GM21619 (cell line): ENCODE data around the gene RPL15.
"Not testable (repeated sequence)": the region's sequence is repeated elsewhere in the genome, so short reads cannot be mapped to it uniquely, and the experiment has no call there.

ENCODE experiments used
- ATAC-seq: cut with Tn5 transposase; IDR thresholded peaks from one replicate; pipeline ENCODE4 v1.9.1; 2021; ENCODE audit not compliant: unreplicated experiment

The RPL15 gene

GRCh38 chr3:23916886-23917678 is at the start of gene RPL15, which contains the start of gene NKIRAS1:
Gene RPL15 (plus strand): TSS chr3:23917132. CDS start chr3:23917860, 728 bp downstream.
Gene NKIRAS1 (minus strand): TSS chr3:23916990. CDS start chr3:23910904, 6,086 bp downstream.
- peak; percentile 92 for ATAC-seq

DNA sequence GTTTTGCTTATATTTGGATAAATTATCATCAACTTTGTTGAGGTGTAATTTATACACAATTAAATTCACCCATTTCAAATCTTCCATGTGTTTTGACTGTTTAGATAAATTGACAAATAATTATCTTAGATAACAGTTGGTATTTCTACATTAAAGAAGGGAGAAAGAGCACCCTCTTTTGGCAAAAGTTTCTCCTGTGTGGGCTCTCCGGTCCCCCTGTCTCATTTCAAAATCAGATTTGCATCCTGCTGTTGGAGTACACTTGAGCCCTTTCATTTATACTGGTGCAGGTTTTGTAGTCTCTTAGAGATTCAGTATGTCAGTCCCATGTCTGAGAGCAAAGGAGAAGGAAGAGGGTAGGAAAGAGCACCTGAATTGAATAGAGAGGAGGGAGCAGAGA is 49.5 kb upstream of the RPL15 start:
- no peak for ATAC-seq

DNA sequence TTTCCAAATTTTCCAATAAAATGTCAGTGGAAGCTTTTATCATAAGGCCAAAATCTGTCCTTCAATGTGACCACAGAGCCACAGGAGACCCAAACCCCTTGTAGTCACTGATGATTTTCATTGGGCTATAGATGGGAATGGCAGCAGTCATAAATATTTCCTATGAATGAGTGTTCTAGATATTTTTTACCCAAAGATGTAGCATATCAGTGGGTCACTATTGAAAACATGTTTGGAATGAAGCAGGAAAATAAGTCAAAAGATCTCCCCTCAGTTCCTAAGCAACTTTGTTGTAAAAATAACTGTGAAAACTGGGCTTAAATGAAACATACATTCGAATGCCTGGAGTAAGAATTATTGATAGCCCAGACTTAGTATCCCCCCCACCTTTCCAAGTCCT is 49.1 kb upstream of the RPL15 start:
- ATAC-seq, result no peak

DNA sequence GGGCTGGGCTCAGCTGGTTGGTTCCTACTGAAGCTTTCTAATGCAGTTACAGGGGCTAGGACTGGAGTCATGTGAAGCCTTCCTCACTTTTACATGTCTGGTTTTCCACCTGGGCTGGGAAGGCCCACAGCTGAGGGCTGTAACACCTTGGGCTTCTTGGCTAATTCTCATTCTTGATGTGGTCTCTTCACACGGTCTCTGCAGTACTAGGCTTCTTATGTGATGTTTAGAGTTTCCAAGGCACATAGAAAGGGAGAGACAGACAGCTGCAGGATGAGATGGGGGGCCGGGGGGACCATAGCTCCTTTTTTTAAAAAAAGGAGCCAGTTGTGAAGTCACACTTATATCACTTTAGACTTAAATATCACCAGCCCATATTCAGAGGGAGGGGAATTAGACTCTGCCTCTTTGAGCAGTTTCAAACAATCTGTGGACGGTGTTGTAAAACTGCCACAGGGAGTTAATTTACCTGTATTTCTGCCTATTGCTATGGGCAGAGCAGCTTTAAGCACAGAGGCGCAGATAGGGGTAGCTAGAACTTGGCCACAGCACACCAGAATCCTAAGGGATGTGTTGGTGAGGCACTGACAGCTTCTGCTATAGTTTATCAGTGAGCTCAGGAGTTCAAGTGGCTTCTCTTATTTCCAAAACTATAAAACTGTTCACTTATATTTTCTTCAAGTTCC is 46.8 kb upstream of the RPL15 start:
- no peak for ATAC-seq

GRCh38 chr3:23870663-23871043 is 46.3 kb upstream of the RPL15 start:
- ATAC-seq, result not testable (repeated sequence)

DNA sequence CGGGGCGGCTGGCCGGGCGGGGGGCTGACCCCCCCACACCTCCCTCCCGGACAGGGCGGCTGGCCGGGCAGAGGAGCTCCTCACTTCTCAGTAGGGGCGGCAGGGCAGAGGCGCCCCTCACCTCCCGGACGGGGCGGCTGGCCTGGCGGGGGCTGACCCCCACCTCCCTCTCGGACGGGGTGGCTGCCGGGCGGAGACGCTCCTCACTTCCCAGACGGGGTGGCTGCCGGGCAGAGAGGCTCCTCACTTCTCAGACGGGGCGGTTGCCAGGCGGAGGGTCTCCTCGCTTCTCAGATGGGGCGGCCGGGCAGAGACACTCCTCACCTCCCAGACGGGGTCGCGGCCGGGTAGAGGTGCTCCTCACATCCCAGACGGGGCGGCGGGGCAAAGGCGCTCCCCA is 45.6 kb upstream of the RPL15 start:
- not testable (repeated sequence) for ATAC-seq

- no peak for ATAC-seq
These were observed 44.6 kb upstream of the RPL15 start for GRCh38 chr3:23872330-23872729.

- no peak for ATAC-seq
These were observed 43.0 kb upstream of the RPL15 start for GRCh38 chr3:23873941-23874340.

GRCh38 chr3:23874359-23875112 is 42.4 kb upstream of the RPL15 start:
- ATAC-seq, result no peak

GRCh38 chr3:23875113-23875725 is 41.7 kb upstream of the RPL15 start:
- no peak for ATAC-seq

DNA sequence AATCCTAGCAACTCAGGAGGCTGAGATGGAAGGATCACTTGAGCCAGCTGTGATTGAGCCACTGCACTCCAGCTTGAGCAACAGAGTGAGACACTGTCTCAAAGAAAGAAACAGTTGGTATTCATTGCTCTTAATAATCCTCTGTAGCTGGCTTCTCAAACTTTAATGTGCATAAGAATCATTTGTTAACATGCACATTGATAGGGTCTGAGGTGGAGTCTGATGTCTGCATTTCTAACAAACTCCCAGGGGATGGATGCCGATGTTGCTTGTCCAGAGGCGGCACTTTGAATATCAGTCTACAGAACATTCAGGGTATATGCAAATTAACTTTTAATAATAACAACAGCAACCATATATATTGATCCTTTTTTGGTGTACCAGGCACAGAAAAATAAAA is 40.0 kb upstream of the RPL15 start:
- ATAC-seq, result no peak

DNA sequence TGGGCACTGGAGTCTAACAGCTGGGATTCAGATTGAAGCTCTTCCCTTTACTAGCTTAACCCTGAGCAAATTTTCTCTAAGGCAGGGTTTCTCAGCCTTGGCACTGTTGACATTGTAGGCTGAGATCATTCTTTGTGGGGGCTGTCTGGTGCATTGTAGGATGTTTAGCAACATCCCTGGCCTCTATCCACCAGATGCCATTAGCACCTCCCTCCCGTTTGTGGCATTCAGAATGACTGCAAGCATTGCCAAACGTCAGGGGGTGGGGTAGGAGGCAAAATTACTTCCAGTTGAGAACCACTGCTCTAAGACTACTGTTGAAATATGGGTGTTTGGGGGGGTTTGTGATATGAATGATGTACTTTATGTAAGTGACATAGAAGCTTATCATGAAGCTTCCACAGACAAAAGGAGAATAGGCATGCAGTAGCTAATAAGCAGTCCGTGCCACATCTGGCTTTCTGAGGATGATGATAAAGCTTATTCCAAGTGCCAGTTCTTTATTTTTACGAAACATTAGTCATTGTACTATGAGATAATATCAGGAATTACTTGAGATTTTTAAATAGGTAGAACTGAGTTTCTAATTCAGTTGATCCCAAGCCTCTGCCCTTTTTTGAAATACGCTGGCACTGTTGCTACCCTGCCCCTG is 39.5 kb upstream of the RPL15 start:
- no peak for ATAC-seq

- ATAC-seq, result no peak
These were observed 37.4 kb upstream of the RPL15 start for GRCh38 chr3:23879485-23879884.

DNA sequence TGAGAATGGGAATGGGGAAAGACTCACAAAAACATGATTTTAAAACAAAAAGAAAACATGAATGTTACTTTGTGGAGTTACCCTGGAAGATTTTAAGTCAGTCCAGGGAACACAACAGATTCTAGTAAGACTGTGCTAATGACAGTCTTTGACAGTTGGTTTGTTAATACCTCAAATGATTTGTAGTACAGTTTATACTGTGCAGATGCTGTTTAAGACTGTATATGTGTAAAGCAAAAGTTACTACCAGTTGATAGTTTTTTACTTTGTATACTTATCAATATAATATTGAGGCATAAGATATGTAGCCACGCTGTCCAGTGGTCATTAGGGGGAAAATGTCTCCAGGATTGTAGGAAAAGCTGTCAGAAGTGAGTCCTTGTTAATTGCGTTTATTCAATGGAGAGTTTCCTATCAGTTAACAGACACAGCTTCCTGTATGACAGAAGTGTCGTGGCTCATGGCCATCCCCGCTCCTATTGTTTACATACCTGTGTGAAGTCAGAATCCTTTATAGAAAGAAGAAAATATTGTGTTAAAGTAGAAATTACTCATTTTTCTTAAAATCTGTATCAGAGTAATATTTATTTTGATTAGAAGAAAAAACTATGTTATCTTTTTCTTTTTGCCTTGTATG is 36.1 kb upstream of the RPL15 start:
- ATAC-seq, result no peak

DNA sequence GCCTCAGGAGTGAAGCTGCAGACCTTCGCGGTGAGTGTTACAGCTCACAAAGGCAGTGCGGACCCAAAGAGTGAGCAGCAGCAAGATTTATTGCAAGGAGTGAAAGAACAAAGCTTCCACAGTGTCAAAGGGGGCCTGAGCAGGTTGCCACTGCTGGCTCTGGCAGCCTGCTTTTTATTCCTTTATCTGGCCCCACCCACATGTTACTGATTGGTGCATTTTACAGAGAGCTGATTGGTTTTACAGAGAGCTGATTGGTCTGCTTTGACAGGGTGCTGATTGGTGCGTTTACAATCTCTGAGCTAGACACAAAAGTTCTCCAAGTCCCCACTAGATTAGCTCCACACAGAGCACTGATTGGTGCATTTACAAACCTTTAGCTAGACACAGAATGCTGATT is 34.9 kb upstream of the RPL15 start:
- not testable (repeated sequence) for ATAC-seq

GRCh38 chr3:23882487-23882918 is 34.4 kb upstream of the RPL15 start:
- ATAC-seq, result no peak

- ATAC-seq, result no peak
These were observed 32.5 kb upstream of the RPL15 start for GRCh38 chr3:23884481-23884880.

DNA sequence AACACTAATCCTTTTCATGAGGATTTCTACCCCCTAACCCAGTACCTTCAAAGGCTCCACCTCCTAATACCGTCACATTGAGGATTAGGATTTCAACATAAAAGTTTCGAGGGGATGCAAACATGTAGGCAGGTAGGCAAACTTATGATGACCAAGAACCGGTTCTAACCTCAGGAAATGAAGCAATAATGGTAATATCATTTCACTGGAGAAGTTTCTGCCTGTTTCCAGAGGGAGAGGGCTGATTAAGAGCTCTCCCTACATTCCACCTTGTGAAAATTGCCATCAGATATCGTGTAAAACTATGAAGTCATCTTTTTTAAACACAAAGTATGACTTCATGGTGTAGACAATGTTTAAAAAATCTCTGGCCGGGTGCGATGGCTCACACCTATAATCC is 31.7 kb upstream of the RPL15 start:
- ATAC-seq, result no peak

GRCh38 chr3:23886311-23886710 is 30.6 kb upstream of the RPL15 start:
- no peak for ATAC-seq

DNA sequence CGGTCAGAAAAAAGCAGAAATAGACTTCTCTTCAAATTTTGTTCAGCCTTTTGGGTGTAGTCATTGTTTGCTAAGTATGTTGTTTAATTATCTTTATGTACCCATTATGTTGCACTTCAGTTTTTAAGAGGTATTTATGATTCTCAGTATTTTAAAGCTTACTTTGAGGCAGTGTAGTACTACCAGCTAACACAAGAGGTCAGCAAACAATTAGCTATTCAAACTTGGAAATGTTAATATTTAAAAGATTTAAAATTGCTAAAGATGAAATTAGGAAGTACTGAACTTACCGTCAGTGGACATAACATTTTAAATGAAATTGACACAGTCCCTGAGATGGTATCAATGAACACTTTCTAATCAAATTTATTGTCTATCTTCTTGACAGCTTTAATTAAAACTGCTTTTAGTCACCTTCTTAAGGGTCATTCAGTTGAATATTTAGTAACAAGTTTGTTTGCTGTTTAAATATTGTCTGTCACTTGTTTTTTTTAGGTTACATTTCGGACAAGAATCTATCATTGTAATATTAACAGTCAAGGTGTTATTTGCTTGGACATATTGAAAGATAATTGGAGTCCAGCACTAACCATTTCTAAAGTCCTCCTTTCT is 28.2 kb upstream of the RPL15 start:
- peak; percentile 47 for ATAC-seq
